Jurkat, Clone E6-1 (cell line): ENCODE measurements around the gene CUX1. TPM values are rescaled to one million over a fixed set of nuclear protein-coding genes. Genes with fewer than 3 reads are reported as not detected.
A peak's percentile ranks its signal among the peaks of the same experiment; 100 is the strongest.

ENCODE experiments used
- DNase-seq: peaks from one replicate; pipeline ENCODE4 v3.0.0-alpha.2; 2011; ENCODE audit warnings: low read depth, low spot score
- H3K4me3 ChIP-seq: 2 replicates; pipeline ENCODE4 v1.5.1; 2011; ENCODE audit warnings: mild to moderate bottlenecking, low read length, control low read depth, moderate library complexity
- polyA plus RNA-seq: library from polyadenylated mRNA; unstranded; fragments of >200 nt; gene quantifications from one replicate; pipeline ENCODE4 v1.2.1, GENCODE V29; 2012; ENCODE audit warnings: missing spikeins; ENCODE audit not compliant: insufficient read length, insufficient read depth

CUX1 gene
- 19.2 TPM for polyA plus RNA-seq

- peak; percentile 23 for DNase-seq
Measured at GRCh38 chr7:101817471-101818286, at the start of gene CUX1. Gene CUX1, plus strand, starts transcription at chr7:101817626. Its CDS starts 14 bp downstream, at chr7:101817640.

GRCh38 chr7:101768280-101768679 lies 49.1 kb upstream of the CUX1 start:
- DNase-seq = no peak

More at GRCh38 chr7:101817471-101818286, at the start of gene CUX1:
- peak within 1 kb of the TSS; percentile 56 for H3K4me3 ChIP-seq

GRCh38 chr7:101770466-101770865 lies 47.0 kb upstream of the CUX1 start:
- H3K4me3 ChIP-seq = no peak overlapping the region
- no peak for DNase-seq

More at GRCh38 chr7:101768280-101768679, 49.1 kb upstream of the CUX1 start:
- H3K4me3 ChIP-seq = no peak overlapping the region

GRCh38 chr7:101772508-101773211 lies 44.8 kb upstream of the CUX1 start:
- H3K4me3 ChIP-seq = no peak overlapping the region
- DNase-seq = no peak

- H3K4me3 ChIP-seq = no peak overlapping the region
- no peak for DNase-seq
Measured at GRCh38 chr7:101775181-101775580, 42.2 kb upstream of the CUX1 start.

GRCh38 chr7:101778026-101778580 lies 39.3 kb upstream of the CUX1 start:
- H3K4me3 ChIP-seq = no peak overlapping the region
- DNase-seq = no peak

- DNase-seq = no peak
Measured at GRCh38 chr7:101779267-101779666, 38.2 kb upstream of the CUX1 start.

GRCh38 chr7:101780281-101780680 lies 37.1 kb upstream of the CUX1 start:
- no peak for DNase-seq
- no peak overlapping the region for H3K4me3 ChIP-seq

More at GRCh38 chr7:101779267-101779666, 38.2 kb upstream of the CUX1 start:
- no peak overlapping the region for H3K4me3 ChIP-seq

GRCh38 chr7:101781439-101781838 lies 36.0 kb upstream of the CUX1 start:
- no peak for DNase-seq
- H3K4me3 ChIP-seq = no peak overlapping the region

- no peak for DNase-seq
Measured at GRCh38 chr7:101782476-101782875, 35.0 kb upstream of the CUX1 start.

GRCh38 chr7:101782896-101783295 lies 34.5 kb upstream of the CUX1 start:
- no peak for DNase-seq
- H3K4me3 ChIP-seq = no peak overlapping the region

More at GRCh38 chr7:101782476-101782875, 35.0 kb upstream of the CUX1 start:
- no peak overlapping the region for H3K4me3 ChIP-seq

GRCh38 chr7:101783381-101784181 lies 33.8 kb upstream of the CUX1 start:
- no peak overlapping the region for H3K4me3 ChIP-seq
- DNase-seq = no peak

- DNase-seq = no peak
- H3K4me3 ChIP-seq = no peak overlapping the region
Measured at GRCh38 chr7:101784292-101785127, 32.9 kb upstream of the CUX1 start.

GRCh38 chr7:101787864-101788263 lies 29.6 kb upstream of the CUX1 start:
- H3K4me3 ChIP-seq = no peak overlapping the region
- DNase-seq = no peak

GRCh38 chr7:101788517-101788916 lies 28.9 kb upstream of the CUX1 start:
- DNase-seq = no peak

GRCh38 chr7:101790566-101791293 lies 26.7 kb upstream of the CUX1 start:
- H3K4me3 ChIP-seq = no peak overlapping the region
- DNase-seq = no peak

More at GRCh38 chr7:101788517-101788916, 28.9 kb upstream of the CUX1 start:
- H3K4me3 ChIP-seq = no peak overlapping the region

- no peak for DNase-seq
- no peak overlapping the region for H3K4me3 ChIP-seq
Measured at GRCh38 chr7:101792051-101792681, 25.3 kb upstream of the CUX1 start.
